ENCODE results near the gene DEUP1.
"Not testable (repeated sequence)": the region's sequence is repeated elsewhere in the genome, so short reads cannot be mapped to it uniquely, and the experiment has no call there.

The DEUP1 gene, protein sequence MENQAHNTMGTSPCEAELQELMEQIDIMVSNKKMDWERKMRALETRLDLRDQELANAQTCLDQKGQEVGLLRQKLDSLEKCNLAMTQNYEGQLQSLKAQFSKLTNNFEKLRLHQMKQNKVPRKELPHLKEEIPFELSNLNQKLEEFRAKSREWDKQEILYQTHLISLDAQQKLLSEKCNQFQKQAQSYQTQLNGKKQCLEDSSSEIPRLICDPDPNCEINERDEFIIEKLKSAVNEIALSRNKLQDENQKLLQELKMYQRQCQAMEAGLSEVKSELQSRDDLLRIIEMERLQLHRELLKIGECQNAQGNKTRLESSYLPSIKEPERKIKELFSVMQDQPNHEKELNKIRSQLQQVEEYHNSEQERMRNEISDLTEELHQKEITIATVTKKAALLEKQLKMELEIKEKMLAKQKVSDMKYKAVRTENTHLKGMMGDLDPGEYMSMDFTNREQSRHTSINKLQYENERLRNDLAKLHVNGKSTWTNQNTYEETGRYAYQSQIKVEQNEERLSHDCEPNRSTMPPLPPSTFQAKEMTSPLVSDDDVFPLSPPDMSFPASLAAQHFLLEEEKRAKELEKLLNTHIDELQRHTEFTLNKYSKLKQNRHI

DNA sequence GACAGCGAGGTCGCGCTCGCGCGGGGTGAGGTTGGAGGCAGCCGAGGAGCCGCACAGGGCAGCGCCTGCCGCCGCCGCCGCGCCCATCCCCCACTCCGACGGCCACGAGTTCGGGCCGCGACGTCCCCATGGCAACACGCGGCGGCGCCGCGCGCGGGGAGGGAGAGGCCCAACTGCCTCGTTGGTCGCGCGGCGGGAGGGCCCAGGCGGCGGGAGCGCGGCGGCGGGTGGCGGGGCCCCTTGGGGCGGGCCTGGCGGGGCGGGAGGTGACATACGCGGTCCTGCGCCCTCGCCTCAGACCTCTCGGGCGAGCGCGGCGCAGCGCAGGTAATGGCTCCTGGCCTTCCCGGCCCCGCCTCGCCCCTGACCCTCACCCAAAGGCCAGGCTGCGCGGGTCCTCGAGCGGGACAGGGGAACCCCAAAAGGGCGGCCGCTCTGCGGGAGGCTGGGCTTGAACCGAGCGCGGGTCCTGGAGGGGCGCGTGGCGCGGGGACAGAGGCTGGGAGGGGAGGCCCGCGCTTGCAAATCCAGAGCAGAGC is at the start of gene DEUP1:
Gene DEUP1, plus strand, starts transcription at position 297 of the 539 bp plus-strand sequence. CDS start 1,518 bp downstream, outside the sequence.
- peak; percentile 15 for DNase-seq (ENCODE audit: low spot score)

DNA sequence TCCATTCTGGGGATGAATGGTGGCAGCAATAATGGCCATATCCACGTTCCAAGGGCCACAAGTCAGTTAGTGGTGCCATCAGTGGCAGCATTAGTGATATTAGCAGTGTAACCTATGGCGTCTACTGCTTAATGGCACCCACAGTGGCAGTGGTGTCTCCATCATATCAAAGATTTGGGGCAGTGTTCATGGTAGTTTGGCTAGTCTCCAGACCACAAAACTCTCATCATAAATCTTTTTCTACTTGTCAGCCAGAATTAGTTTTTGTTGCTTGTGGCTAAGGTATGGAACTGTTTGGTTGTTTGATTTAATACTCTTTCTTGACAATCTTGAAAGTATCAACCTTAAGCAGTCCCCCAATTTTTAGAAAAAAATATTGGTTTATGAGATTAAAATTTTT is 45.1 kb upstream of the DEUP1 start:
- DNase-seq (ENCODE audit: low spot score), result no peak

DNA sequence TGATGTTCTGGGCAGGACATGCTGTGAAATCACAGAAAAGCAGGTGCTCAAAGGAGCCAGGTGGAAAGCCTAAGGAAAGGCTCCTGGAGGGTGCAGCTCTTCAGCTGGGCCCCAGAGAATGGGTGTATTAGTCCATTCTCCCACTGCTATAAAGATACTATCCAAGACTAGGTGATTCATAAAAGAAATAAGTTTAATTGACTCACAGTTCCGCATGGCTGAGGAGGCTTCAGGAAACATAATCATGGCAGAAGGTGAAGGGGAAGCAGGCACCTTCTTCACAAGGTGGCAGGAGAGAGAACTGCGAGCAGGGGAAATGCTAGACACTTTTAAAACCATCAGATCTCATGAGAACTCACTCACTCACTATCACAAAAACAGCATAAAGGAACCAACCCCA is 43.1 kb upstream of the DEUP1 start:
- no peak for DNase-seq (ENCODE audit: low spot score)

DNA sequence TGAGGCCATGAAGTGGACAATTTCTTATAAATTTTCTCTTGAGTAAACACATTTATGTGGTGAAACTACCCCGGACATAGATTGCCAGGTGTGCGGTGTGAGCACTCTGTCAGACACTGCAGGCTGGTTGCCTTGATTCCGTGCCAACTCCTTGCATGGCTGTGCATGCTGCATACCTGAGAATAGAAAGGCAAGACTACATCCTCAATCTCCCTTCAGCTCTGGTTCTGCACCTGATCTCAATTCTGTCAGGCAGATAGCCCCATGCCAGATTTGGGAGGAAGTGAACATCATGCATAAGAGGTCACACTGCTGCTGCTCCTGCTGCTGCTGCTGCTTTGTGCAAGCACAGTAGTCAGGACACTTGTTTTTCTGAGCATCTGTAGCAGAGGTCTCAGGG is 42.5 kb upstream of the DEUP1 start:
- no peak for DNase-seq (ENCODE audit: low spot score)

DNA sequence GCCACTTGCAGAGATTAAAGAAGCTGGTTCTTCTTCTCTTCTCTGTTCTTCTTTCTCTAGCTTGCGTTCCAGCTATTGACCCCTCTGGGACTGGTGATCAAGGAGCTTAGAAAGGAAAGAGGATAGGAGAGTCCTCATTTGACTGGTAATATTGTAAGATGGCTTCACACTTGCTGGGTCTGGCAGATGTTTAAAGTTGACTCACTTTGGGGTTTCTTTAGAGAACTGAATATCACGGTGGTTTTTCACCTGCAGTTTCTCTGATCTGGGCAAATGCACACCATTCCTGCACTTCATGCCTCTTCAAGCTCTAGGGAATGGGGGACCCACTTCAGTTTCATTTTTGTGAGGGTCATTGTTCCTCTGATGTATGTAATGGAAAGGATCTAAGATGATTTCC is 41.8 kb upstream of the DEUP1 start:
- DNase-seq (ENCODE audit: low spot score), result no peak

DNA sequence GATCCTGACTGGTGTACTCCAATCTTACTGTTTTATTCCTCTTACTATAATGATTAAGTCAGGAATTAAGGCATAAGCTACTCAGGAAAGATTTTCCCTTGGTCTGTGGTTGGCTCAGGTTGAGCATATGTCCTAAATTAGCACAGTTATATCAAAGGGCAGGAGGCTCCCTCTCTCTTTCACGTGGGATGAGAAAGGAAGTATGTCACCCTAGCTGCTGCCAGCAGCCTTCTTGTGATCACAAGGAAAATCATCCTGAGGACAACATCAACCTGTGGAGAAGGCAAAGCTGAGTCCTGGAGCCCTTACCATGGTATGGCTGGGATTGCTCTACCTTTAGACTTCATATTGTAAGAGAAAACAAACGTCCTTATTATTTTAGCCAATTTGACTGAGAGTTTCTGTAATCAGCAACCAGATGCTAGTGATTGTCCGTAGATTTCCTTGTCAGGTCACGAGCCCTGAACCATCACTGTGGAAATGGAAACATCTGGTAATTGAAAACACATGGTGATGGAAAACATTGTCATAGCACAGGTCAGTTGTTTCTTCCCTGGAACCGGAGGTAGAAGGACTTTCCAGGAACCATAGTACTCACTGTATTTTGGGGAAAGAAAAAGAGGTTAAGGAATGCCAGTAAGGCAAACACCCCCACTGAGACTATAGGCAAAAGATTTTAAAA is 40.6 kb upstream of the DEUP1 start:
- DNase-seq (ENCODE audit: low spot score), result no peak

DNA sequence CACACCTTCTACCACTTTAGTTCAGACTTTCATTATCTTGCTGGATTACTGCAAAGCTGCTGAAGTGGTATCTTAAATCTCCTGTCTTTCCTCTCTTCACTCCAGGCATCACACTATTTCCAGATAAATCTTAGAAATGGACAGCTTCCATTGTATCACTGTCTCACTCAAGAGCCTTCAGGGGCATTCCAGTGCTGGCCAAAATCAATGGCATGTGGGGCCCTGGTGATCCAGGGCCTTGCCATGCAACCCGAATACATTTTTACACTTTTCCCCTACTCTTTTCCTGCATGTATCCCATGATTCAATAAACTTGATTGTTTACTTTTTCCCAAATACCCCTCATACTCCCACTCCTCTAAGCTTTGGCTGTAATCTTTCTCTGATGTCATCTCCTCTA is 39.4 kb upstream of the DEUP1 start:
- no peak for DNase-seq (ENCODE audit: low spot score)

DNA sequence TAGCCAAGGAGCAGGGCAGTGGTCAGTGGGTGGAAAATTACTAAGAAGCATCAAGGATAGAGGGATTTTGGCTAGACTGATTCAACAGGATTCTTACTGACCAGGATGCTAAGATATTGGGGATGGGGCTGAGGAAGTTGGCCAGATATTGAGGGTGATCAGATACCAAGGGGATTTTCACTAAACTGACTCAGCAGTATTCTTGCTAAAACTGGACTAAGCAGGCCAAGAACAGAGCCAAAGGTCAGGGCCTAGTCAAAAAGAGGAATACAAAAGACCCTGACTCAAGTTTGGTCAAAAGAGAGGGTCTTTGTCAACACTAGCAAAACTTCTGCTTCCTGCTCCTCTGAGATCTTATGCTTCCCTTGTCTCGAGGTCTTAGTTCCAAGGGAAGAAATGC is 38.6 kb upstream of the DEUP1 start:
- no peak for DNase-seq (ENCODE audit: low spot score)

DNA sequence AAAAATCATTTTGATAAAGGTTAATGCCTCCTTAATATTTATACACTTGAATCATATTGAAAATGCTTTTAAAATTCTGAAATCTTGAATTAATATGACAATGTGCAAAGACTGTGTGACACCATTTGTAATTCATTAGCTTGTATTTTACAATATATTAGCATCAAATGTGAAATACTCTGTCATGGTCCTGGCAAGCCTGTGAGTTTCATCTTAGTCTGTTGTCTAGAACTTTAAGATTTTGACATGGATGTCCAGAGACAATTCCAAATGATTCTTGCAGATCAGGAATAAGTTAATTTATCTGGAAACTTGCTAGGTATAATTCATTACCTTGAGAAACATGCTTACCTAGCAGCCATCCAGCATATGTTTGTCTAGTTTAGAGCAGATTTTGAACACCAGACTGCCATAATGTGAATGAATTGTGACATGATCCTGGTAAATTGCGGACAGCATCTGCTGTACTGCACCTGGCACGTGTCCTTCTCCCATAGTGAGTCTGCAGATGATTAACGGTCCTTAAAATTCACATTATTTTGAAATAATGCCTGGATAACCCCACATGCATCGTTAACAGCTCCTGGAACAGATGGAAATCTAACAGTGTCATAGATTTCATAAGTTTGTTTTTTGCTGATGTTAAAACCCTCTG is 34.5 kb upstream of the DEUP1 start:
- no peak for DNase-seq (ENCODE audit: low spot score)

DNA sequence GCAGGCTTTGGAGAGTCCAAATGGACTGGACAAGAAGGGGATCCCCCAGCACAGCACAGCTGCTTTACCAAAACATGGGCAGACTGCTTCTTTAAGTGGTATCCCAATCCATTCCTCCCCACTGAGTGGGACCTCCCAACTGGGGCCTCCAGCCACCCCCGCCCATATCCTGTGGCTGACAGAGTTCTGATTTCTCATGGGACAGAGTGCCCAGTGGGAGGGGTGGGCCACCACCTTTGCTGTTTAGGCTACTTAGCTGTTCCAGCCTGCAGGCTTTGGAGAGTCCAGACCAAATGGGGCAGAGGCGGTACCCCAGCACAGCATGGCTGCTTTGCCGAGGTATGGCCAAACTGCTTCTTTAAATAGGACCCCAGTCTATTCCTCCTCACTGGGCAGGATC is 26.9 kb upstream of the DEUP1 start:
- DNase-seq (ENCODE audit: low spot score), result no peak

DNA sequence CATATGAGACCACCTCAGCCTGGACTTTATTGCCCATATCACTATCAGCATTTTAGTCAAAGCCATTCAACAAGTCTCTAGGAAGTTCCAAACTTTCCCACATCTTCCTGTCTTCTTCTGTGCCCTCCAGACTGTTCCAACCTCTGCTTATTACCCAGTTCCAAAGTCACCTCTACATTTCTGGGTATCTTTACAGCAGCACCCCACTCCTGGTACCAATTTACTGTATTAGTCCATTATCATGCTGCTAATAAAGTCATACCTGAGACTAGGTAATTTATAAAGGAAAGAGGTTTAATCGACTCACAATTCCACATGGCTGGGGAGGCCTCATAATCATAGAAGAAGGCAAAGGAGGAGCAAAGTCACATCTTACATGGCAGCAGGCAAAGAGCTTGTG is 16.1 kb upstream of the DEUP1 start:
- not testable (repeated sequence) for DNase-seq (ENCODE audit: low spot score)

DNA sequence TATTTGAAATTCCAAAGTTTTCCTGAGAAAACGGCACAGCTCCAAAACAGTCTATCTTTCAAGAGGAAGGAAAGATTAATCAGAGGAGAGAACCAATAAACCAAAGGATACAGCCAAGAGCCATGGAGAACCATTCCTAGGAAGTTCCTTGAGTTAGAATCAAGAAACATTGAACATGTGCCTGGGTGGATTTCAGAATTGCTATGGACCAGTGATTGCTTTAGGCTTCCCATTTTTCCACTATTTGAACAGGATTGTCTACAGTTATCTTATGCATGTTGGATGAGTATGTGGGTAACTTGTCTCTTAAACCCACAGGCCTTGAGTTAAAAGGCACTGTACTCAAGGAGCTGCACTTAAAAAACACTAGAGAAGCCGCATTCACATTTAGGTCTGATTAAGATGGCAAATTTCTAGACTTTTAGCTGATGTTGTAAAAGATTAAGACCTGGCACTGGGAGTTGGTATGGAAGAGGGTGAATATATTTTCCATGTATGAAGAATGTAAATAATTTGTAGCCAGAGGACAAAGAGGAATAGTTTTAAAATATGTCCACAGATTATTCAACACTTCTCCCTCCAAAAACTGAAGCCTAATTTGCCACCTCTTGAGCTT is 11.2 kb upstream of the DEUP1 start:
- DNase-seq (ENCODE audit: low spot score), result no peak

DNA sequence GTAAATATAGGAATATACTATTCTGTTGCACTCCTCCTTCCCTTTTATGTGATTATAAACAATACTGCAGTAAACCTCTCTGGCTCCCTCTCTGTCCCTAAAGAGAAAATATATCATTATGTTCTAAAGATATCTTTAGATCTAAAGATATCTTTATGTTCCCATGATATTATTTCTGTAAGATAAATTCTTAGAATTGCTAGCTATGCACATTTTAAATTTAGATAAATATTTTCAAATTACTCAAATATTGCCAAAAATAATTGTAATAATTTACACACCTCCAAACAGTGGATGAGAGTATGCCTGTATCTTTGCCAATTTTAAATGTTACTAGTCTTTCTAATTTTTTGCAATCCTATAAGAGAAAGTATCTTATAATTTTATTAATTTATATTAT is 10.3 kb upstream of the DEUP1 start:
- no peak for DNase-seq (ENCODE audit: low spot score)

DNA sequence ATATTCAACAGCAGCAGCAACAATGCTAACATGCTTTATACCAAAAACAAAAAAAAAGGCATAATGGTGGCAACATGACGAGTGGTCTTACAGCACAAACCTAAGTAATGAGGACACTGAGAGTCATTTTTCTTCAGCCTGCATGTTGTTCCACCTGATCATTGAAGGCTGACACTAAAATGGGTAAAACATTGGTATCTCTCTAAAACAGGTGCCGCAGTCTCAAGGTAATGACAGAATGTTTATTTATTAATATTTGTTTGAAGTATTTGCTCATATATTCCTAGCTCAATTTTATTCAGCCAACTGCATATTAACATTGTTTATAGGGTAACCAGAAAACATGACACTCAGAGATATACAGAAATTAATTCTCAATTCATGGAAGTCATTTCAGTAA is 8.3 kb upstream of the DEUP1 start:
- DNase-seq (ENCODE audit: low spot score), result no peak

DNA sequence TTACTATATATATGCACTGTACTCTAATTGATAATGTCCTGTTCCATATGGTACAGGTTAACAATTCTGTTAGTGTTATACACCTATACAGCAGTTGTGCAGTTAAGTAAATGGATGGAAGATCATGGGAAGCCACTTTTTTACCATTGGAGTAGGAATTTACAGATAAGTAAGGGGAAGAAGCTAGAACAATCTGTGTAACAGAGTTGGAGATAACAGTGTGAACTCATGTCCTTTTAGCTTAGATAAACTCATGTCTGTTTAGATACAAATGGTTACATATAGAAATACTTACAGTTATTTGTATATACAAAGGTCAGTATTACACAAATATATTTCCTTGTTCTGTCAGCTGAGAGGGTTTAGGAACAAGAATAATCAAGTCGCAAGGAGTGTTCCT is 6.8 kb upstream of the DEUP1 start:
- DNase-seq (ENCODE audit: low spot score), result no peak

DNA sequence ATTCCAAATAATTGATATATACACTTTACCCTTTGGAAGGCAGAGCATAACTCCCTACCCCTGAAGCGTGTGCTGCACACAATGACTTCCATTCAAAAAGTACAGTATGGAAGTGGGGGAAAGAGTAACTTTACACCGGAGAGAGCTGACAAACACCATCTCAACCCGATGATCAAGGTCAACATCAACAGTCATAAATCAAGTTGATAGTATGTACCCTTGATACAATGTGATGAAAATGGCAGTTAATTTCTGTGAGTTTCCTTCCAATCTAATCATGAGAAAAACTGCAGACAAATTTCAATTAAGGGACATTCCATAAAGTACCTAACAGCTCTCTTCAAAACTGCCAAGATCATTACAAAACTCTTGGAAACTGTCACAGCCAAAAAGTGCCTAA is 6.0 kb upstream of the DEUP1 start:
- DNase-seq (ENCODE audit: low spot score), result no peak

DNA sequence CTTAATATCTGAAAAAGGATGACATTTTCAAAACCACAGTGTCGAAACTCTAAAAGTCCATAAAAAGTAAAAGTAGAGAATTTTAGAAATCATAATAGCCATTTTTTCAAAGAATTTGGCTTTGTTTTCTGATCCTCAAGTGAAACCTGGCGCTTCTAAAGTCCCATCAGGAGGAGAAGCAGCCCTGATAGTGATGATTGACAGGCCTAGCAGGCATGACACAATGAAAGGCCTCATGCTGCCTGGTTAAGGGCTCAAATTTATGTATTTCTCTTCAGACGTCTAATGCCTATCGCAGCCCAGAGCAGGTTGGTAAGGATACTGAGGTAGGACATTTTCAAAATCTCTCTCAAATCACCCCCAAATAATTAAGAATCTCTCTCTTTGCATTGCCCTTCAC is 3.9 kb upstream of the DEUP1 start:
- DNase-seq (ENCODE audit: low spot score), result no peak

DNA sequence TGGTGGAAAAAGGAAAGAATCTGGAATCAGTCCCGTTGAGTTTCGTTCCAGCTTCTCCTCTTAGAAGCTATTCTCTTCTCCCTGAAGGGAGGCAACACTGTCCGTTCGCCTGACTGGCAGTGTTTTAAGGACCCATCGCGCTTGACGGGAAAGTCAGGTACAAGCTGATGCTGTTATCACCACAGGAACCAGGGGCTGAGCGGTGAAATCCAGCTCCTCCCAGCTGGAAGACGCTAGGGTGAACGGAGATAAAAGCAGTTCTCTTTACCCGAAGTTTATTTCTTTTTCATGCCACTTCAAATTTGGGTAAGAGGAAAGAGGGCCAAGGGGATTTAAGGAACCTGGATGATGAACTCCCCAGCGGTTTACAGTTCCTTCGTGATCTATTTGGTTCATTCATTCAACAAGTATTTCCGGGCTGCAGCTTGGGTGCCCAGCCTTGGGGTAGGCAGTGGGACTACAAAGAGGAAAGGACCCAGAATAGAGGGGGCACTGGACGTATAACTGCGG is 551 bp upstream of the DEUP1 start:
- peak; percentile 4 for DNase-seq (ENCODE audit: low spot score)

DNA sequence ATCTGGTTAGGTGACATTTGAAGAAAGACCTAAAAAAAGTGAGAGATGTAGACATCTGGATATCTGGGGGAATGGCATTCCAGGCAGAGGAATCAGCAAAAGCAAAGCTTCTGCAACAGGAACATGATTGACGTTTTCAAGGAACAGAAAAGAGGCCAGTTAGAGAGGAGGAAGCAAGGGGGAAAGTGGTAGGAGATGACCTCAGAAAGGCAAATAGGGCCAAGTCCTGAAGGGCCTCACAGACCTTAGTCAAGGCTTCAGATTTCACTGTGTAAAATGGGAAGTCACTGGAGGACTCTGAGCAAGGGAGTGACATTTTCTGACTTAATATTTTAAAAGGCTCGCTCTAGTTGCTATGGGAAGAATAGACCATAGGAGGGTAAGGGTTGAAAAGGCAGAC is 9.7 kb downstream of the DEUP1 start:
- DNase-seq (ENCODE audit: low spot score), result no peak

DNA sequence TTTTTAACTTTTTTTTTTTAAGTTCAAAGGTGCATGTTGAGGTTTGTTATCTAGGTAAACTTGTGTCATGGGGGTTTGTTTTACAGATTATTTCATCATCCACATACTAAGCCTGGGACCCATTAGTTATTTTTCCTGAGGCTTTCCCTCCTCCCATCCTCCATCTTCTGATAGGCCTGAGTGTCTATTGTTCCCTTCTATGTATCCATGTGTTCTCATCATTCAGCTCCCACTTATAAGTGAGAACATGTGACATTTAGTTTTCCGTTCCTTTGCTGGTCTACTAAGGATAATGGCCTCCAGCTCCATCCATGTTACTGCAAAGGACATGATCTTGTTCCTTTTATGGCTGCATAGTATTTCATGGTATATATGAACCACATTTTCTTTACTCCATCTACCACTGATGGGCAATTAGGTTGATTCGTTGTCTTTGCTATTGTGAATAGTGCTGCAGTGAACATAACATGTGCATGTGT is 14.4 kb downstream of the DEUP1 start:
- peak; percentile 3 for DNase-seq (ENCODE audit: low spot score)

DNA sequence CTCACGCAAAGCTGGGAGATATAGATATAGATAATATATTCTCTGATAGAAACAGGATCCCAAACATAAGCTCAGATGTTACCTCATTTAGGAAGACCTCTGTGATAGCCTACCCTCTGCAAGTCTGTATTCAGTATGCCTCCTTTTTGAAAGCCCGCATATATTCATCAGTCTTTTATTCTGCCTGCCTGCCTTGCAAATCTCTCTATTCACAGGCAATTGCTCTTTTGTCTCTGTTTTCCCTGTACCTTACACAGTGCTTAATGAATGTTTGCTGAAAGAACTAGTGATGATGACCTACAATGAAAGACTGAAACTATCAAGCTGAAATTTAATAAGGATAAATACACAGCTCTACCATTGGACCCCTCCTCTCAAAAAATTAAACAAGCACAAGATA is 18.4 kb downstream of the DEUP1 start:
- no peak for DNase-seq (ENCODE audit: low spot score)

DNA sequence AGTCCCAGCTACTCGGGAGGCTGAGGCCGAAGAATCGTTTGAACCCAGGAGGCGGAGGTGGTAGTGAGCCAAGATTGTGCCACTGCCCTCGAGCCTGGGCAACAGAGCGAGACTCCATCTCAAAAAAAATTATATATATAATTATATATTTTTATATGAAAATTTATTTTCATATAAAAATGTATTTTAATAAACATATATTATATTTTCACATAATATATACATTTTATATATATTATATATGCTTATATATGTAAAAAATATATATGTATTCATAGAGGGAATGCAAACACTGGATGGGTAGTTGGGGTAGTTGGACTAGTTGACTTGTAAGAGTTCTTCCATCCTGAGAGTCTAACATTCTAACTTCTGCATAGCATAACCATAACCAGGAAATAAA is 20.3 kb downstream of the DEUP1 start:
- no peak for DNase-seq (ENCODE audit: low spot score)
